Left lung (tissue), 10 donors: Measurements from ENCODE around the gene CDC14B. TPM values are rescaled to one million over a fixed set of nuclear protein-coding genes. Genes with fewer than 3 reads are reported as not detected.

Experiments
- ATAC-seq: fragments of 200-7000 bp; cut with Tn5 transposase; one replicate; pipeline ENCODE4 v1.9.1; 2020; ENCODE audit warnings: moderate library complexity
- DNase-seq, 4 donors: peaks; one replicate each; pipeline ENCODE4 v3.0.0-alpha.2; 2013 to 2020
- H3K27ac ChIP-seq, 2 donors: fragments of 200-600 bp; sonication (generic) in 1 of 2; one replicate each; pipeline versions ENCODE4 v1.5.0 to v1.8.0; 2020 to 2021
- H3K27me3 ChIP-seq, 2 donors: fragments of 200-600 bp; sonication (generic) in 1 of 2; one replicate each; pipeline versions ENCODE4 v1.5.0 to v1.8.0; 2020 to 2021
- H3K36me3 ChIP-seq, 2 donors: fragments of 200-600 bp; sonication (generic) in 1 of 2; one replicate each; pipeline versions ENCODE4 v1.5.0 to v1.8.0; 2020 to 2021
- H3K4me1 ChIP-seq, 2 donors: fragments of 200-600 bp; one replicate each; pipeline ENCODE4 v1.8.0; 2021
- H3K4me3 ChIP-seq, 2 donors: fragments of 200-600 bp; sonication (generic) in 1 of 2; one replicate each; pipeline versions ENCODE4 v1.5.0 to v1.8.0; 2020 to 2021; ENCODE audit warnings: mild to moderate bottlenecking in 1 of 2
- H3K9me3 ChIP-seq, 2 donors: fragments of 200-600 bp; sonication (generic) in 1 of 2; one replicate each; pipeline versions ENCODE4 v1.5.0 to v1.8.0; 2020 to 2021
- intact Hi-C, 2 donors: fragments of 100-400 bp; cut with DNase I; formaldehyde crosslinking; loops; one replicate each; pipeline versions ENCODE4 v1.11.2 to v1.14.2; 2022
- polyA plus RNA-seq, 6 donors: library from polyadenylated mRNA; unstranded; fragments of 120-200 nt; gene quantifications; one replicate each; pipeline ENCODE4 v1.2.1, GENCODE V29; 2013; ENCODE audit not compliant: insufficient read length in 6 of 6
- total RNA-seq, 2 donors: library from RNA; stranded (reverse); fragmentation: NEBNext Ultra II Directional; extraction: Animal tissue kit (Norgen Biotek cat#: 25700); gene quantifications; one replicate each; pipeline ENCODE4 v1.2.1, GENCODE V29; 2021
- TF ChIP-seq, protein P1 (sequence below), 2 donors: fragments of 200-600 bp; sonication (generic) in 1 of 2; IDR thresholded peaks; one replicate each; pipeline versions ENCODE4 v1.5.0 to v1.8.0; 2021; ENCODE audit warnings: antibody characterized with exemption in 2 of 2
- donor health status: DM: no; HTN: yes; CAD: no.
- donor health status: DM: no; HTN: no; CAD: no.

Gene CDC14B
- total and polyA plus RNA-seq, 8 donors = 10.5 to 20.3 (median 17.9) TPM

- intact Hi-C loops = no loop called here
- no peaks in the 10 kb centered on the region for H3K9me3 ChIP-seq
These were observed 135.1 kb downstream of the CDC14B start for GRCh38 chr9:96484521-96484931.

GRCh38 chr9:96483733-96484390 lies 135.8 kb downstream of the CDC14B start:
- Histone ChIP-seq H3K4me1 (peaks cover 0 to 5% of the 10 kb centered on the region in 2 donors), H3K27me3 (no peaks in the 10 kb centered on the region), H3K36me3 (peaks cover 0 to 23% of the 10 kb centered on the region in 2 donors), H3K27ac (no peak overlapping the region), H3K9me3 (no peaks in the 10 kb centered on the region), H3K4me3 (no peak overlapping the region)
- ATAC-seq = no peak
- intact Hi-C loops = no loop called here
- DNase-seq = no peak
- TF ChIP-seq, protein P1, sequence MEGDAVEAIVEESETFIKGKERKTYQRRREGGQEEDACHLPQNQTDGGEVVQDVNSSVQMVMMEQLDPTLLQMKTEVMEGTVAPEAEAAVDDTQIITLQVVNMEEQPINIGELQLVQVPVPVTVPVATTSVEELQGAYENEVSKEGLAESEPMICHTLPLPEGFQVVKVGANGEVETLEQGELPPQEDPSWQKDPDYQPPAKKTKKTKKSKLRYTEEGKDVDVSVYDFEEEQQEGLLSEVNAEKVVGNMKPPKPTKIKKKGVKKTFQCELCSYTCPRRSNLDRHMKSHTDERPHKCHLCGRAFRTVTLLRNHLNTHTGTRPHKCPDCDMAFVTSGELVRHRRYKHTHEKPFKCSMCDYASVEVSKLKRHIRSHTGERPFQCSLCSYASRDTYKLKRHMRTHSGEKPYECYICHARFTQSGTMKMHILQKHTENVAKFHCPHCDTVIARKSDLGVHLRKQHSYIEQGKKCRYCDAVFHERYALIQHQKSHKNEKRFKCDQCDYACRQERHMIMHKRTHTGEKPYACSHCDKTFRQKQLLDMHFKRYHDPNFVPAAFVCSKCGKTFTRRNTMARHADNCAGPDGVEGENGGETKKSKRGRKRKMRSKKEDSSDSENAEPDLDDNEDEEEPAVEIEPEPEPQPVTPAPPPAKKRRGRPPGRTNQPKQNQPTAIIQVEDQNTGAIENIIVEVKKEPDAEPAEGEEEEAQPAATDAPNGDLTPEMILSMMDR (IDR thresholded peaks at IDR 0.05) = no peak

More at GRCh38 chr9:96484521-96484931, 135.1 kb downstream of the CDC14B start:
- no peak for ATAC-seq
- H3K4me3 ChIP-seq = no peak overlapping the region
- H3K4me1 ChIP-seq = peaks cover 0 to 5% of the 10 kb centered on the region in 2 donors
- DNase-seq = no peak
- peaks cover 0 to 30% of the 10 kb centered on the region in 2 donors for H3K36me3 ChIP-seq
- TF ChIP-seq, protein P1 (IDR thresholded peaks at IDR 0.05) = no peak
- no peak overlapping the region for H3K27ac ChIP-seq
- H3K27me3 ChIP-seq = no peaks in the 10 kb centered on the region

DNA sequence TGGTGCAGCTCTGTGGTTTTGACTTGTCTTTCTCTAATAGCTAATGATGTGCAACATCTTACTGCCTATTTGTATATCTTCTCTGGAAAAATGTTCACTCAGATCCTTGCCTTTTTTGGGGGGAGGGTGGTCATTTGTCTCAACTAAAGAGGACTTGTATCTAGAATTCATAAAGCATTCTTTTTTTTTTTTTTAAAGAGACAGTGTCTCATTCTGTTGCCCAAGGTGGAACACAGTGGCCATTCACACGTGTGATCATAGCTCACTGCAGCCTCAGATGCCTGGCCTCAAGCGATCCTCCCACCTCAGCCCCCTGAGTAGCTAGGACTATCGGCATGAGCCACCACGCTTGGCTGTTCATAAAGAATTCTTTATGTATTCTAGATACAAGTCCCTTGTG lies 136.4 kb downstream of the CDC14B start:
- ATAC-seq (no peak), DNase-seq (no peak)
- peaks cover 0 to 5% of the 10 kb centered on the region in 2 donors for H3K4me1 ChIP-seq
- H3K36me3 ChIP-seq = peaks cover 0 to 16% of the 10 kb centered on the region in 2 donors
- TF ChIP-seq, protein P1 (IDR thresholded peaks at IDR 0.05) = no peak
- H3K27me3 ChIP-seq = no peaks in the 10 kb centered on the region
- H3K4me3 ChIP-seq = no peak overlapping the region
- H3K9me3 ChIP-seq = no peaks in the 10 kb centered on the region
- intact Hi-C loops = no loop called here
- H3K27ac ChIP-seq = no peak overlapping the region

DNA sequence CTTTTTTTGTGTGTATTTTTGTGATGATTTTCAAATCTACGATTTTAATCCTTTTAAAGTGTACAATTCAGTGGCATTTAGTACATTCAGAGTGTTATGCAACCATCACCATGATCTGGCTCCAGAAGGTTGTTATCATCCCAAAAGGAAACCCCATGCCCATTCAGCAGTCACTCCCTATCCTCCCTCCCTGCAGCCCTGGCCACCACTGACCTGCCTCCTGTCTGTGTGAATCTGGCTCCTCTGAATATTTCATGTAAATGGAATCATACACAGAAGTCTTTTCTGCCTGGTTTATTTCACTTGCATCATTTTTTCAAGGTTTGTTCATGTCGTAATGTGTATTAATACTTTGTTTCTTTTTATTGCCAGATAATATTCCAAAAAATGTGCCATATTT lies 137.2 kb downstream of the CDC14B start:
- Histone ChIP-seq H3K27me3 (no peaks in the 10 kb centered on the region), H3K36me3 (peaks cover 0 to 12% of the 10 kb centered on the region in 2 donors), H3K4me1 (peaks cover 0 to 5% of the 10 kb centered on the region in 2 donors), H3K4me3 (no peak overlapping the region), H3K9me3 (no peaks in the 10 kb centered on the region), H3K27ac (no peak overlapping the region)
- no peak for DNase-seq
- TF ChIP-seq, protein P1 (IDR thresholded peaks at IDR 0.05) = no peak
- no peak for ATAC-seq
- intact Hi-C loops = no loop called here

- H3K4me3 ChIP-seq = no peak overlapping the region
- TF ChIP-seq, protein P1 (IDR thresholded peaks at IDR 0.05) = no peak
- DNase-seq = no peak
- peaks cover 0 to 12% of the 10 kb centered on the region in 2 donors for H3K36me3 ChIP-seq
- no peaks in the 10 kb centered on the region for H3K9me3 ChIP-seq
- no peak overlapping the region for H3K27ac ChIP-seq
- H3K27me3 ChIP-seq = no peaks in the 10 kb centered on the region
- no peak for ATAC-seq
- H3K4me1 ChIP-seq = no peaks in the 10 kb centered on the region
- intact Hi-C loops = no loop called here
These were observed 138.9 kb downstream of the CDC14B start for GRCh38 chr9:96480736-96481135.
